H1 (cell line): Measurements from ENCODE around the gene BARHL1. TPM values are rescaled to one million over a fixed set of nuclear protein-coding genes. Genes with fewer than 3 reads are reported as not detected.

Experiments
- BCL11A ChIP-seq, 2 experiments: IDR thresholded peaks; one replicate each; pipeline ENCODE4 v1.6.1; 2011; ENCODE audit warnings: low read depth in 2 of 2, low read length in 2 of 2, mild to moderate bottlenecking in 2 of 2
- CBX5 ChIP-seq: fragments of 300-800, 300-1000 bp; sonication (generic); IDR thresholded peaks from 2 replicates; pipeline ENCODE4 v1.7.1; 2016; ENCODE audit warnings: antibody characterized with exemption, low read length, low read depth
- CHD2 ChIP-seq: IDR thresholded peaks from 2 replicates; pipeline ENCODE4 v1.6.1; 2012; ENCODE audit warnings: low read length, improper control_type of control experiment
- EZH2 ChIP-seq: fragments of 200-600 bp; sonication (generic); IDR thresholded peaks from 2 replicates; pipeline ENCODE4 v1.7.1; 2012; ENCODE audit warnings: low read depth, mild to moderate bottlenecking, moderate library complexity, low read length, inconsistent platforms; ENCODE audit not compliant: severe bottlenecking
- FOSL1 ChIP-seq: IDR thresholded peaks from 2 replicates; pipeline ENCODE4 v1.6.1; 2011; ENCODE audit warnings: mild to moderate bottlenecking, low read depth, low read length, moderate library complexity; ENCODE audit not compliant: insufficient read depth
- HDAC2 ChIP-seq, 2 experiments: fragments of 300-600 bp in 1 of 2; sonication (generic) in 1 of 2; IDR thresholded peaks; 2 replicates each; pipeline ENCODE4 v1.6.1; 2011 to 2012; ENCODE audit warnings: low read depth in 2 of 2, low read length in 2 of 2, mild to moderate bottlenecking in 2 of 2, moderate library complexity in 2 of 2, borderline replicate concordance in 1 of 2, inconsistent platforms in 1 of 2
- HDAC6 ChIP-seq: IDR thresholded peaks from one replicate; pipeline ENCODE4 v1.7.1; 2012; ENCODE audit warnings: low read depth, mild to moderate bottlenecking, inconsistent platforms, low read length, moderate library complexity
- NRF1 ChIP-seq: IDR thresholded peaks from 2 replicates; pipeline ENCODE4 v1.6.1; 2011; ENCODE audit warnings: mild to moderate bottlenecking, low read depth, low read length, improper control_type of control experiment
- SIN3A ChIP-seq, 2 experiments: IDR thresholded peaks in 1 of 2; conservative IDR thresholded peaks in 1 of 2; 2 replicates each; pipeline ENCODE4 v1.6.1; 2011 to 2012; ENCODE audit warnings: low read length in 2 of 2, improper control_type of control experiment in 1 of 2, low read depth in 1 of 2, mild to moderate bottlenecking in 1 of 2
- SP1 ChIP-seq: IDR thresholded peaks from 2 replicates; pipeline ENCODE4 v1.6.1; 2011; ENCODE audit warnings: low read depth, low read length
- SUZ12 ChIP-seq: fragments of 200-600 bp; sonication (generic); IDR thresholded peaks from 2 replicates; pipeline ENCODE4 v1.6.1; 2012; ENCODE audit warnings: mild to moderate bottlenecking, inconsistent platforms, low read length, moderate library complexity, mixed read lengths
- YY1 ChIP-seq: IDR thresholded peaks from 2 replicates; pipeline ENCODE4 v1.6.1; 2011; ENCODE audit warnings: low read depth, mild to moderate bottlenecking, low read length
- polyA plus RNA-seq, 7 experiments: library from polyadenylated mRNA; depleted of rRNA in 3 of 7; stranded (reverse) in 5 of 7; unstranded in 2 of 7; fragments of >200 nt in 5 of 7; fragments of 200-250 nt in 2 of 7; gene quantifications; 1 replicate in 5 of 7; 2 replicates in 1 of 7; 4 replicates in 1 of 7; pipeline versions ENCODE4 v1.2.1 to v1.2.3, GENCODE V29; 2011 to 2013; ENCODE audit warnings: missing spikeins in 2 of 7, mixed read lengths in 2 of 7
- total RNA-seq: library from RNA; stranded (reverse); fragmentation: NEBNext Ultra II Directional; extraction: Animal tissue kit (Norgen Biotek cat#: 25700); gene quantifications from 2 replicates; pipeline ENCODE4 v1.2.1, GENCODE V29; 2021
- TF ChIP-seq, protein P1 (sequence below): IDR thresholded peaks from 2 replicates; pipeline ENCODE4 v1.6.1; 2012; ENCODE audit warnings: inconsistent platforms

The BARHL1 gene
- total and polyA plus RNA-seq, 2 of the 8 experiments (the other 6 are each of a cell fraction or from before 2014, with no cell fraction given), result not detected

GRCh38 chr9:132589148-132590036, 7.0 kb downstream of the BARHL1 start (continued):
- no peak for TF ChIP-seq NRF1
- no peak for TF ChIP-seq BCL11A (IDR thresholded peaks at IDR 0.05; ENCODE audit: low read depth in 2 of 2, low read length in 2 of 2)
- no peak for TF ChIP-seq SP1
- no peak for TF ChIP-seq HDAC2 (IDR thresholded peaks at IDR 0.05; ENCODE audit: borderline replicate concordance in 1 of 2, low read depth in 2 of 2, low read length in 2 of 2)
- peak; percentile 59; the same call in 1 of the 2 replicates for TF ChIP-seq SUZ12
- no peak for TF ChIP-seq HDAC6
- no peak for TF ChIP-seq SIN3A (conservative IDR thresholded peaks at IDR 0.05 in 1 of 2, IDR thresholded peaks at IDR 0.05 in 1 of 2; ENCODE audit: low read depth in 1 of 2, low read length in 2 of 2)
- no peak for TF ChIP-seq CHD2
- TF ChIP-seq, protein P1, sequence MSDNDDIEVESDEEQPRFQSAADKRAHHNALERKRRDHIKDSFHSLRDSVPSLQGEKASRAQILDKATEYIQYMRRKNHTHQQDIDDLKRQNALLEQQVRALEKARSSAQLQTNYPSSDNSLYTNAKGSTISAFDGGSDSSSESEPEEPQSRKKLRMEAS, result no peak
- TF ChIP-seq FOSL1, result no peak
- TF ChIP-seq EZH2, result peak; percentile 75
- TF ChIP-seq YY1, result no peak
- no peak for TF ChIP-seq CBX5
- TF ChIP-seq, all 59 proteins: peak for 3
